Embryonic facial prominence (tissue), 1 donor: ENCODE measurements around the gene AKIP1.
"Not testable (repeated sequence)": the region's sequence is repeated elsewhere in the genome, so short reads cannot be mapped to it uniquely, and the experiment has no call there.

Source experiments
- DNase-seq: peaks from one replicate; pipeline ENCODE4 v3.0.0-alpha.2; 2016; ENCODE audit errors: extremely low spot score

The AKIP1 gene

GRCh38 chr11:8917157-8917825, 6.3 kb downstream of the AKIP1 start:
- peak; percentile 71 for DNase-seq

DNA sequence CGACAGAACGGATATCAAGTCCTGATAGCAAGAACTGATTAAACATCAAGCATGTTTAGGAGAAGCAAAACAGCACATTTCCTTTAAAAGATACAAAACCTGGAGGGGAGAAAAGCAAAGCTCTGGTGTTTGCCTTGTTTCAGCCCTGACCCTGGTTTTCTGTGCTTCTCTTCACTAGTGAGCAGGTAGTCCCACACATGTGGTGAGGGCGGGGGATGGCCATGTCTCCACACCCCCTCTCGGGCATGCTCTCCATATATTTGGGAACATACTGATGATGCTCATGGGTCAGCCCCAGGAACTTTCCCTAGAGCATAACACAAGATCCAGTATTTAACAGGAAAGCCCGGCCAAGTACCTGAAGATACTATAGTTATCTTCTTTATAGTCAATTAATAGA, 11.7 kb downstream of the AKIP1 start:
- DNase-seq, result no peak

DNA sequence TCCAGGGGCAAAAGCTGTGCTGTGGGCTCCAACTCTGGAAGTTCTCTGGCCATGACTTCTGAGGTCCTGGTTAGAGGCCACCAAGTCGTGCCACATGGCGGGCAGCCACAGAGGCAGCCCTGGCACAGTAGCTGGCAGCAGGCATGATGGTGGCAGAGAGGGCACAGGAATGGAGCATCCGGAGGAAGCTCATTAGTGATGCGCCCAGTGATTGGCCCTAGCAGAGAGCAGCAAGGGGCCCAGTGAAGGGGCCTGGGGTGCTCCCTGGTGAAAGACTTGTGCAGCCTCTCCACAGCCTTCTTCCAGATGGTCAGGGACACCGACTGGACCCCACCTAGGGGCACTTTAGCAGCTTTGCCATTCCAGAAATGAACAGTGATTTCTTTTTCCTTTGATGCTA, 14.7 kb downstream of the AKIP1 start:
- no peak for DNase-seq

DNA sequence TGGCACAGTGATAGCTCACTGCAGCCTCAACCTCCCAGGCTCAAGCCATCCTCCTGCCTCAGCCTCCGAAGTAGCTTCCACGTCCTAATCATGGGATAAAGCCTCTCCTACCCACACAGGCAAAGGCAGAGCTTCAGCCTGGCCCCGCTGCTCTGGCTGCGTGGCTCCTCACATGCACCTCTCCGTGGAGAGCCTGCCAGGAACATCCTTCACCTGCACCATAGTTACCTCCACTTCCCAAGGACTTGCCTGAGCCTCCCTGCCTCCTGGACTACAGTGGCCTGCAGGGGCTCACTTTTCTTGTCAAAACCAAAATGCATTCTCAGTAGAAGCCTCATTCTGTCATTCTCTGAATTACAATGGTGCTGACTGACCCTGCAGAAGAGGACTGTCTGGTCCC, 15.2 kb downstream of the AKIP1 start:
- DNase-seq, result no peak

GRCh38 chr11:8927233-8927632, 16.2 kb downstream of the AKIP1 start:
- no peak for DNase-seq

GRCh38 chr11:8928205-8928604, 17.2 kb downstream of the AKIP1 start:
- DNase-seq, result no peak

DNA sequence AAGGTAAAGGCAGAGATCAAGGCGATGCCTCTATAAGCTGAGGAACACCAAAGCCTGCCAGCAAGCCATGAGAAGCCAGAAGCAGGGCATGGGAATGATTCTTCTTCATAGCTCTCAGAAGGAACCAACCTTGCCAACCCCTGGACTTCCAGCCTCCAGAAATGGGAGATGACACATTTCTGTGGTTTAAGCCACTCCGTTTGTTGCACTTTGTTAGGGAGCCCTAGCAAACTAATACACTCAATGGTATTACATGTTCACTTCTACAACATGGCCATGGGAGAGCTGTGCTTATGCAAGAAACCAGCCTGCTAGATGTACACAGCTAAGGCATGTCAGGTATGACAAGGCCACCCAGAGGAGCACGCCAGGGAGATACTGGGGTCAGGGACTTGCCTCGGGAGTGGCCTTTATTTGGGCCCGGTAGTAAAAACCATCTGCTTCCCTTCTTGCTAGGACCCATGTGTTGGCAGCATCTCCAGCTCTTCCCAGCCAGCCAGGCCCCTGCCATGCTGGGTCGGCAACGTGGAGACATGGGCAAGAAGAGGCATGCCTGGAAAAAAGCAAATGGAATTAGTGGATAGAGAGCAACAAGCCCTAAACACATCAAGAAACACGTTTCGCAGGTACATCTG, 18.1 kb downstream of the AKIP1 start:
- DNase-seq, result no peak

DNA sequence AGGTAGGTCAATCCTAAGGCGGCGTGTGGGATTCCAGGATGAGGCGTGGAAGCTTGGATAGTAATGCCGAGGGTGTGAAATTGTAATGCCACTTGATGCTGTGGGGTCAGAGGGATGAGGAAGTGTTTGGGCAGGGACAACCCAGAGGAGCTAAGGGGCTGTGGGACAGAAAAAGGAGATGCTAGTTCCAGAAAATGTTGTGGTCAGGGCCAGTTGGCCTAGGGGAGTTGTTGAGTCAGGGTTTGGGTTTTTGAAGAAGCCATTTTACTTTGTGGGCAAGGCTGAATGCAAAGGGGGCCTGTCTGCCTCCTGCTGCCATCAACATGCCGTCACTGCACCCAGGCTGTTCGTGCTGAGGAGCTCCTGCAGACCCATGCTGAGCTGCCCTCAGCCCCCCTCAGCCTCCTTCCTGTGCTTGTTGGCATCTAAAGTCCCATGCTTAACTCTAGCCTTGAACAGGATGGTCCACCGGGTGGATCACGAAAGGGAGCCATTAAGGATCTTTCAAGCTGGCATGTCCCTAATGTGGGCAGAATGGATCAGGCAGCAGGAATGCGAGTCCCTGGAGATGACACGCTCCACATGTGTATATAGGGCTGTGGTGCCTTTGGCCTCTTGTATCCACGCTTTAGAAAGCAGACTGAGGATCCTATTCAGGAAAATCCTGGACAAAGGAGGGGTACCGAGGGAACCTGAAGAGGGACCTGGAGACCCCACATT, 19.6 kb downstream of the AKIP1 start:
- DNase-seq, result no peak

DNA sequence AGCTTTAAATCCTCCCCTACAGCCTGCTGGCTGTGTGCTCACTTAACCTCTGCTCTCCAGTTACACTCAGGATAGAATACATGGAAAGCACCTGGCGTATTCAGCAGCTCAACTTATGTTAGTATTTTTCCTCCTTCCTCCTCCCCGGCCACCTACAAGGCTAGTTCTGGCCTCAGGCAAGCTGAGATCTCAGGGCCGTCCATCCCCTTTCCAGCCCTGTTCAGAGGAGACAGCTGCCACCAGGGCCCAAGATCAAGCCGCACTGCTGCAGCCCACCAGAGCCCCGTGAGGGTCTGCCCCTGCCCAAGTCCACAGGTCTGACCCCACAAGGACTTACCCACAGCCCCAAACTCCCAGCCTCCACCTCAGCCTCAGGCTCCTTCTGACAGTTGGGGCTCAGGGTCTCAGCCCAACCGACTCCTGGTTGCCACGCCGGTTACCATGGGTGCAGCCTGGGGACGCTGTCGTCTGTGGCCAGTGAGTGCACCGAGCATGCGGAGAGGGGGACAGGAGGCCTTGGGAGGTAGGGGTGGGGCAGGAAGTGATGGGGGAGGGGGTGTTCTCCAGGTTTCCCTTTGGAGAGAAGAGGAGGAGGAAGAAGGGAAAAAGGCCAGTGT, 21.7 kb downstream of the AKIP1 start, which contains the start of gene C11orf16:
Gene C11orf16, minus strand, starts transcription at position 384 of the 617 bp plus-strand sequence. CDS start 639 bp downstream, outside the sequence.
- no peak for DNase-seq

DNA sequence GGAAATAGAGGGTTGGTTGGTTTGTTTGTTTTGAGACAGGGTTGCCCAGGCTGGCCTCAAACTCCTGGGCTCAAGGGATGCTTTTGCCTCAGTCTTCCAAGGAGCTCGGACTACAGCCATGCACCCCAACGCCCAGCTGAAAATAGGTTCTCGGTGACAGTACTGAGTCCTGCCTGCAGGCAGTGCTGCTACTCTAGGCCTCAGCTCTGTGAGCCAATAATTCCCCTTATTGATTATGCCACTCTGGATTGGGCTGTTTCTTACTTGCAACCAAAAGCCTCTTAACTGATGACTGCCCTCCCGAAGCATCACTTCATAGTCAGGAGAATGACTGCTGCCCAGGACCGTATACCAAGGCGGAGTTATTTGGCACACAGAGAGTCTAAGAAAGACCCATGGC, 22.9 kb downstream of the AKIP1 start:
- DNase-seq, result no peak

DNA sequence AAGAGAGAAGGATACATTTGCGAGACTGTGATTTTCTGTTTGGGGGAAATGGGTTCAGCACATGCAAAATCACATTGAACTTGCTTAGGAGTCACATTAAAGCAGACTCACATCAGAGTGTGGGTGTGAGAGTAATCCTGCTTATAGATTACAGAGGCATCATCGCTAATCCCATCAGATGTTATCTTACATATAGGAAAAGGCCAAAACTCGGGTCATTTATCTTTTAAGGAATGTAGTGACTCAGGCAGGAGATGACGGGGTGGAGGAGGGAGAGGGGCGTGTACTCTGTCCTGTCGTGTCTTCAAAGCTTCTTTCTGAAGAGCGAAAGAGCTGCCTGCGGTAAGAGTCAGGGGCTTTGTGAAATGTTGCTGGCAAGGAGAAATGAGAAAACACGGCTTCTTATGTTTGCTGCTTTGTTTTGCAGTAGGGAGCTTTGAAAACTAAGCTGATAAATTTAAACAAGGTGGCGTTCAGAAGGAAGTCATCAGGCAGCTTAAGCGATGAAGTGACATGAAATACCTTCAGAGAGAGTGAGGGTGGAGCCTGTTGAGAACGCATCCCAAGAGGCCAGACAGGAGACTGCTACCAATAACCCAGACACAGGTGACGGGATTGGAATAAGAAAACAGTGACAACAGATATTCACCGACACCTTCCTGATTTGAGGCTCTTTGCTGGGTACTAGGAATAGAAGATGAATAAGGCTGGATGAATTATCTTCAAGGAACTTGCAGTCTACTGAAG, 23.9 kb downstream of the AKIP1 start:
- no peak for DNase-seq

DNA sequence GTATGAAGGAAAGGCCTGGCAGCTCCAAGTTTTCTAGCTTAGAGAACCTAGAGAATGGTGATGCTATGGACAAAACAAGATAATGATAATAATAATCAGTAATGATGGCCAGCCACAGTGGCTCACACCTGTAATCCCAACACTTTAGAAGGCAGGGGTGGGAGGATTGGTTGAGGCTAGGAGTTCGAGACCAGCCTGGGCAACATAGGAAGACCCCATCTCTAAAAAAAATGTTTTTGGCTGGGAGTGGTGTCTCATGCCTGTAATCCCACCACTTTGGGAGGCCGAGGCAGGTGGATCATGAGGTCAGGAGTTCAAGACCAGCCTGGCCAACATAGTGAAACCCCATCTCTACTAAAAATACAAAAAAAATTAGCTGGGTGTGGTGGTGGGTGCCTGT, 24.8 kb downstream of the AKIP1 start:
- not testable (repeated sequence) for DNase-seq

- no peak for DNase-seq
Measured at GRCh38 chr11:8937159-8937558, 26.2 kb downstream of the AKIP1 start.

- DNase-seq, result no peak
Measured at GRCh38 chr11:8937659-8938058, 26.7 kb downstream of the AKIP1 start.

- no peak for DNase-seq
Measured at GRCh38 chr11:8941341-8942103, 30.5 kb downstream of the AKIP1 start.

GRCh38 chr11:8942518-8943066, 31.6 kb downstream of the AKIP1 start, which contains the start of gene ASCL3:
ASCL3 (minus strand) TSS chr11:8943016; CDS start chr11:8938161, 4,855 bp downstream.
- DNase-seq, result no peak

DNA sequence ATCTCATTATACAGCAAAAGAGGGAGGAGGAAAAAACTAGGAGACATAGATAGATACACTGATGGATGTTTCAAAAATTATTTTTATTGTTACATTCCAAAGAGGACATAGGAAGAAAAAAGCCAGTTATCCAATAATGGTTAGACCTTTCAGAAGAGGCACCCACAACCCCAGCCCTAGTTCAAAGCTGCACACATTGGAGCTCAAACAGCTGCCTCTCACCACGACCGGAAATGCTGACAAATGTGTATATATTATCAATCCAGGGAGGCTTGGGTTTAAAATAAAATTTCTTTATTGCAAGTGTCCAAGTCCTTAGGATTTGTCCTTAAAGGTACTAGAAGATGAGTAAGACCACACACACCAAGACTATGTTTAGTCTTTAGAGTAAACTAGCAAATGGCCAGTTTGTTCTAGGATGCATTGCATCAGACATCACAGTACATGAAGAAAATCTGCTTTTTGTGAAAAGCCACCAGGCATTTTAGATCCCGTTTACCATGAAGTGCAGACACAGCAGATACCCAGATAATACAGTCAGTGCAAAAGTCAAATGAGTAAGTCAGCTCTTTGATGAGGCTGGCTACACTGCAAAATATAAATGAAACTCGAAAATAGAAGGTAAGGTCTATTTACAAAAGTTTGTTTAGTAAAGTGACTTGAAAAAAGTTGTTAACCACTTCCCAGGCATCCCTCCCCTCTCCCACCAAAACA, 36.4 kb downstream of the AKIP1 start:
- DNase-seq, result no peak

GRCh38 chr11:8948886-8949285, 37.9 kb downstream of the AKIP1 start:
- no peak for DNase-seq

GRCh38 chr11:8956860-8957259, 45.9 kb downstream of the AKIP1 start:
- DNase-seq, result no peak
